IPS-20b (cell line): ENCODE results near the gene BRD8.

Experiments
- H3K27ac ChIP-seq: one replicate; pipeline ENCODE4 v1.5.1; 2013; ENCODE audit warnings: low read length
- H3K27me3 ChIP-seq: 2 replicates; pipeline ENCODE4 v1.6.1; 2013; ENCODE audit warnings: mild to moderate bottlenecking, low read length, inconsistent platforms; ENCODE audit not compliant: insufficient read depth
- H3K36me3 ChIP-seq: 2 replicates; pipeline ENCODE4 v1.6.1; 2013; ENCODE audit warnings: low read depth, mild to moderate bottlenecking, inconsistent platforms, low read length, moderate library complexity; ENCODE audit not compliant: insufficient read depth
- H3K4me1 ChIP-seq: 2 replicates; pipeline ENCODE4 v1.6.1; 2013; ENCODE audit warnings: mild to moderate bottlenecking, control low read depth, inconsistent platforms, low read length, moderate library complexity; ENCODE audit not compliant: insufficient read depth
- H3K4me3 ChIP-seq: 2 replicates; pipeline ENCODE4 v1.5.1; 2013; ENCODE audit warnings: mild to moderate bottlenecking, low read length, inconsistent platforms
- H3K9ac ChIP-seq: 2 replicates; pipeline ENCODE4 v1.6.1; 2013; ENCODE audit warnings: low read depth, mild to moderate bottlenecking, inconsistent platforms, low read length, moderate library complexity
- H3K9me3 ChIP-seq: 2 replicates; pipeline ENCODE4 v1.6.1; 2013; ENCODE audit warnings: mild to moderate bottlenecking, low read depth, low read length, inconsistent platforms; ENCODE audit not compliant: insufficient read depth

Gene BRD8

GRCh38 chr5:138095100-138095907 is 83.1 kb downstream of the BRD8 start:
- Histone ChIP-seq H3K9me3 (no peaks in the 10 kb centered on the region), H3K9ac (no peak overlapping the region), H3K36me3 (no peaks in the 10 kb centered on the region), H3K27me3 (peaks cover 85% of the 10 kb centered on the region), H3K4me3 (peak overlapping the region; percentile 56), H3K27ac (no peak overlapping the region), H3K4me1 (peaks cover 47% of the 10 kb centered on the region)

DNA sequence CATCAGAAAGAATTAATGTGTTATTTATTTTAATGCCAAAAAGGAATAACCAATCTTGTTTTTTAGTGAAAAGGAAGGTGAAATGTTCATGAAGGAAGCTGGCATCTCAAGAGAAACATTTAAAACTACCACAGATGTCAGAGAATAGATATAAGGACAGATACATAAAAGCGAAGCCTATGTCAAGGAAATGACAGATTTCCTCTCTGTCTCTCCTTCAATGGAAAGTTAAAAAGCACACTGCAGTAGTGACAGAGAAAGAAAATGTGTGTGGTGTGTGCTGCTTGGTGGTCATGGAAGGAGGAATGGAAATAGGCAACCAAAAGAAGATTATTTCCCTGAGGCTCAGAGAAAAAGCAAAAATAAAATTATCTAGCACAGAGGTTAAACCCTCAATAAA is 85.4 kb downstream of the BRD8 start:
- Histone ChIP-seq H3K36me3 (no peaks in the 10 kb centered on the region), H3K4me3 (no peak overlapping the region), H3K9ac (no peak overlapping the region), H3K27ac (no peak overlapping the region), H3K27me3 (peaks cover 90% of the 10 kb centered on the region), H3K4me1 (peaks cover 47% of the 10 kb centered on the region), H3K9me3 (no peaks in the 10 kb centered on the region)

DNA sequence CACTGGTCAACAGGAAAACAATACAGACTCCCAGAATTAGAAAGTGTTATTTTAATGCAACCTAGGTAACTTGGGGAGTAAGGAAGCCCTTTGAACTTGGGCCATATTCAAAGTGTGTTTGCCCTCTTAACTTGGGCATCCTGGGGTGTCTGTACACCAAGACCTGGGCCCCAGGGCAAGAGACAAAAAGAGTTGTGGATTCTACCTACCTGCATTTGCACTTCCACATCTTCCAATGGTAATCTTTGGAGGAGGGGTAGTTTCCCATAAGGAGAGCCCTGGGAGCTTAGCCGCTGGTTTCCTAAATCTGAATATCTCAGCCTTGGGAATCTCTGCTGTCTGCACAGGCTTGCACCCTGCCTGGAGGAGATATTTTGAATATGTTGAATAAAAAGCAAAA is 86.1 kb downstream of the BRD8 start:
- H3K9ac ChIP-seq: no peak overlapping the region
- H3K27me3 ChIP-seq: peaks cover 89% of the 10 kb centered on the region
- H3K27ac ChIP-seq: no peak overlapping the region
- H3K4me1 ChIP-seq: peaks cover 46% of the 10 kb centered on the region
- H3K9me3 ChIP-seq: no peaks in the 10 kb centered on the region
- H3K36me3 ChIP-seq: no peaks in the 10 kb centered on the region
- no peak overlapping the region for H3K4me3 ChIP-seq

- peaks cover 40% of the 10 kb centered on the region for H3K4me1 ChIP-seq
- H3K27ac ChIP-seq: no peak overlapping the region
- H3K9me3 ChIP-seq: no peaks in the 10 kb centered on the region
- H3K36me3 ChIP-seq: no peaks in the 10 kb centered on the region
- H3K9ac ChIP-seq: no peak overlapping the region
- no peak overlapping the region for H3K4me3 ChIP-seq
- H3K27me3 ChIP-seq: peaks cover 83% of the 10 kb centered on the region
Observed at GRCh38 chr5:138091685-138092084, 86.7 kb downstream of the BRD8 start.
